ENCODE data around the gene ZBED6.
"Not testable (repeated sequence)": the region's sequence is repeated elsewhere in the genome, so short reads cannot be mapped to it uniquely, and the experiment has no call there.

Gene ZBED6

DNA sequence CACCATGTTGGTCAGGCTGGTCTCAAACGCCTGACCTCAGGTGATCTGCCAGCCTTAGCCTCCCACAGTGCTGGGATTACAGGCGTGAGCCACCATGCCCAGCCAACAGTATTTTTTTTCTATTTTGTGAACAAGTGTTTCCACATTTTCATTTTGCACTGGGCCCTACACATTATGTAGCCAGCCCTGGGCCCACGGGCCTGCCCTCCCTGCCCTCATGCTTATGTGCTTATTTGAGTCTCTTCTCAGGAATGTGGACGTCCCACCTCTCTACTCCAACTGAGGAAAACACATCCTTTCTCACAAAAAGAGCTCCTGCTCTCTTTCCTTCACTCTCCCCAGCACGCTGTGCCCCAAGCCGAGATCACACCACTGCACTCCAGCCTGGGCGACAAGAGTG, 13.5 kb upstream of the ZBED6 start:
- DNase-seq (ENCODE audit: low spot score): no peak

GRCh38 chr1:203789966-203790365, 5.5 kb upstream of the ZBED6 start:
- no peak for DNase-seq (ENCODE audit: low spot score)

DNA sequence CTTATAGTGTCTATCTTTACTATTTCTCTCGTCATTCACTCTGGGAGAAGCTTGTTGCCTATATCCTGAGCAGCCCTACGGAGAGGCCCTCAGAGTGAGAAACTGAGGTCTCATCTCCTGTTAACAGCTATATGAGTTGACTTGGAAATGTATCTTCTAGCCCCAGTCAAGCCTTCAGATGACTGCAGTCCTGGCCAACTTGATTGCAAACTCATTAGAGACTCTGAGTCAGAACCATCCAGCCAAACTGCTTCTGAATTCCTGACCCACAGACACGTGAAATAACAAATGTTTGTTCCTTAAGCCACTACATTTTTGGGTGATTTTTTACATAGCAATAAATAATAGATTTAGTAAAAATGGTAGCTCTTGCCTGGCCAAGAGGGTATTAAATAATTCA, 3.9 kb upstream of the ZBED6 start:
- no peak for DNase-seq (ENCODE audit: low spot score)

- DNase-seq (ENCODE audit: low spot score): no peak
Observed at GRCh38 chr1:203792486-203792885, 2.9 kb upstream of the ZBED6 start.

DNA sequence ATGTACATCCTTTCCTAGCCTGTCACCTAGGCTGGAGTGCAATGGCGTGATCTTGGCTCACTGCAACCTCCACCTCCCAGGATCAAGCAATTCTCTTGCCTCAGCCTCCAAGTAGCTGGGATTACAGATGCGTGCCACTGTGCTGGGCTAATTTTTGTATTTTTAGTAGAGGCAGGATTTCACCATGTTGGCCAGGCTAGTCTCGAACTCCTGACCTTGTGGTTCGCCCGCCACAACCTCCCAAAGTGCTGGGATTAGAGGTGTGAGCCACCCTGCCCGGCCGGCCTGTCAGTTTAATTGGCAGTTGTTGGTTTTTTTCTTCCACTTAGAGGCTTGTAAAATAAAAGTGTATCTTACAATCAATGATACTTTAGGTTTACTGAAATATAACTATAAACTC, 1.9 kb upstream of the ZBED6 start:
- DNase-seq (ENCODE audit: low spot score): not testable (repeated sequence)

DNA sequence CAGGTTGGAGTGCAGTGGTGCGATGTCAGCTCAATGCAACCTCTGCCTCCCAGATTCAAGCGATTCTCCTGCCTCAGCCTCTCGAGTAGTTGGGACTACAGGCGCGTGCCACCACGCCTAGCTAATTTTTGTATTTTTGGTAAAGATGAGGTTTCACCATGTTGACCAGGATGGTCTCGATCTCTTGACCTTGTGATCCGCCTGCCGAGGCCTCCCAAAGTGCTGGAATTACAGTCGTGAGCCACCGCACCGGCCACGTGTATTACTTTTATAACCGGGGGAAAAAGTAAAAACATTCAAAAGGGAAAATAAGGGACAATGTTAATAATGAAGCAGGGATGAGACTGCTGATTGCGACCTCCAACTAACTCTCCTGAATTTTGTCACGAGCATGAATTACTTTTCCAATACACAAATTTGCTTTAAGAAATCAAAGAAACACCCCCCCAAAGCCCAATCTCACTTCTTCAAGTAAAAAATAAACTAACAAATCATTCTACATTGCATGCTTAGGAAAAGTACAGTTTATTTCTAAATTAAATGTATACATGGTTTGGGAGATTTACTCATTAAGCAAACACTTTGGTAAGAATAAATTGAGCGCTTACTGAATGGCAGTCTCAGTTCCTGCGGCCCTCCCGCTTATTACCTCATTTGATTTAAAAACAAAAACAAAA, 521 bp upstream of the ZBED6 start:
- DNase-seq (ENCODE audit: low spot score): no peak

- peak; percentile 66 for DNase-seq (ENCODE audit: low spot score)
Observed at GRCh38 chr1:203796236-203796605, 798 bp downstream of the ZBED6 start.

- no peak for DNase-seq (ENCODE audit: low spot score)
Observed at GRCh38 chr1:203797216-203797615, 1.8 kb downstream of the ZBED6 start.

DNA sequence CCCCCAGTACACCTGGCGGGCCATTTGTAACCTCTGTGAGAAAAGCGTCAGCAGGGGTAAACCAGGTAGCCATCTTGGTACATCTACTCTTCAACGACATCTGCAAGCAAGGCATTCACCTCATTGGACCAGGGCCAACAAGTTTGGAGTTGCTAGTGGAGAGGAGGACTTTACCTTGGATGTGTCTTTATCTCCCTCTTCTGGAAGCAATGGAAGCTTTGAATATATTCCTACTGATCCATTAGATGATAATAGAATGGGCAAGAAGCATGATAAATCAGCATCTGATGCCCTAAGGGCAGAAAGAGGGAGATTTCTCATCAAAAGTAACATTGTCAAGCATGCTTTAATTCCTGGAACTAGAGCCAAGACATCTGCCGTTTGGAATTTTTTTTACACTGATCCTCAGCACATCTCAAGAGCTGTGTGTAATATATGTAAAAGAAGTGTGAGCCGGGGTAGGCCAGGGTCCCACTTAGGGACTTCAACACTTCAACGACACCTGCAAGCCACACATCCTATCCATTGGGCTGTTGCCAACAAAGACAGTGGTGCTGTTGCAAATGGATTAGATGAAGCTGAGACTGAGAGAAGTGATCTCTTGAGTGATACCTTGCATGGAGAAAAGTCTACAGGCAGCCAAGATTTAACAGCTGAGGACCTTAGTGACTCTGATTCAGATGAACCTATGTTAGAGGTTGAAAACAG, 2.7 kb downstream of the ZBED6 start:
- DNase-seq (ENCODE audit: low spot score): peak; percentile 59

DNA sequence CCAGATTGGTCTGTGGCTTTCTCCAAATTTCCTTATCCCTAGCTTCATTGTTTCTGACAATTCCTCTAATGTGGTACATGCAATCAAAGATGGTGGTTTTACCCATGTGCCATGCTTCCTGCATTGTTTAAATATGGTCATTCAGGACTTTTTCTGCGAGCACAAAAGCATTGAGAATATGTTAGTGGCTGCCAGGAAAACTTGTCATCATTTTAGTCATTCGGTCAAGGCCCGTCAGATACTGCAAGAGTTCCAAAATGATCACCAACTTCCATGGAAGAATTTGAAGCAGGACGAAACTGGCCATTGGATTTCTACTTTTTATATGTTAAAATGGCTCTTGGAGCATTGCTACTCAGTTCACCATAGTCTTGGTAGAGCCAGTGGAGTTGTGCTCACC, 3.7 kb downstream of the ZBED6 start:
- no peak for DNase-seq (ENCODE audit: low spot score)

GRCh38 chr1:203799971-203800370, 4.5 kb downstream of the ZBED6 start:
- DNase-seq (ENCODE audit: low spot score): peak; percentile 58

GRCh38 chr1:203805689-203806088, 10.3 kb downstream of the ZBED6 start:
- no peak for DNase-seq (ENCODE audit: low spot score)

DNA sequence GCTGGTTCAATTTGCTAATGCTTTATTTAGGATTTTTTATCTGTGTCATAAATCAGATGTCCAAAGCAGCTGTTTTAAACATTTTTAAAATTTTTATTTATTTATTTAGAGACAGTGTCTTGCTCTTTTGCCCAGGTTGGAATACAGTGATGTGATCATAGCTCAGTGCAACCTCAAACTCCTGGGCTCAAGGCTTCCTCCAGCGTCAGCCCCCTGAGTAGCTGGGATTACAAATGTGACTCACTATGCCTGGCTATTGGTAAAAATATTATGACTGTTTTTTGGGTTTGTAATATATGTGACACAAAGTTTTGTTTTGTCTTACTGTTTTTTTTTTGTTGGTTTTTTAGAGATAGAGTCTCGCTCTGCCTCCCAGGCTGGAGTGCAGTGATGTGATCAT, 11.8 kb downstream of the ZBED6 start:
- DNase-seq (ENCODE audit: low spot score): no peak

DNA sequence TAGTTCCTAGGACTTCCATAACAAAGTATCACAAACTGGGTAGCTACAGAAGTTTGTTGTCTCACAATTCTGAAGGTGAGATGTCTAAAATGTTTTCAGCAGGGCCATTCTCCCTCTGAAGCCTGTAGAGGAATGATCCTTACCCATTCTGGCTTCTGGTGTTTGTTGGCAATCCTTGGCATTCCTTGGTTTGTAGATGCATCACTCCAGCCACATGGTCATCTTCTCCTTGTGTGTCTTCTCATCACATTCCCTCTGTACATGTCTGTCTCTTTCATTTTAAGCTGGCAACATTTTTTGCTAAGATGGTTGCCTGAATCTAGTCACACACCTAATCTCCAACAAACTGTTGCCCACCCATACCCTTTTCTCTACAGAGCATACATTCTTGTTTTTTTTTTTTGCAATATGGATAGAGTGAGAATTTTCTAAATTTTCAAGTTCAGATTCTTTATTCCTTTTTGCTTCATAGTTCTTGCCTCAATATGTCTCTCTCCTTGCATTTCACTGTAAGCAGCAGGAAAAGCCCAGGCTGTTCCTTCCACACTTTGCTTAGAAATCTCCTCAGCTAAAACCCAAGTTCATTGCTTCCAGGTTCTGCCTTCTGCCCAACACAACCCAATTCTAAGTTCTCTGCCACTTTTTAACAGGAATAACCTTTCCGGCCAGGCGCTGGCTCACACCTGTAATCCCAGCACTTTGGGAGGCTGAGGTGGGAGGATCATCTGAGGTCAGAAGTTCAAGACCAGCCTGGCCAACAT, 18.3 kb downstream of the ZBED6 start:
- no peak for DNase-seq (ENCODE audit: low spot score)

GRCh38 chr1:203818399-203818798, 23.0 kb downstream of the ZBED6 start:
- no peak for DNase-seq (ENCODE audit: low spot score)

DNA sequence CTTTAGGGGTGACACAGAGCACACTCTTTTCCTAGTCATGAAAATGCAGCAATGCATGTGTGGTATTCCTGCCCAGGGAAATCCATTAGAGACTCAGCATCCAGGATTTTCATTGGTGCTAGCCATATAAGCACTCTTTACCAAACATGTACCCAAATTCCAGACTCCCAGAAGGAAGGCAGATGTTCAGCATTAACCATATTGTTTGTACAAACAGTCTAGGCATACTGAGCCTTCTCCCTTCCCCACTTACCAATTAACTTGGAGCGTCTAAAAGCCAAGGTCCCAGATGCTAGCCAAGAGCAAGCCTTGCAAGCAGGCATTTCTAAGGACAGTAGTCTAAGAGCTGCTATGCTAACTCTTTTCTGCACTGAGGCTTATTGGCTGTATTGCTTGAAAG, 27.9 kb downstream of the ZBED6 start:
- no peak for DNase-seq (ENCODE audit: low spot score)

- DNase-seq (ENCODE audit: low spot score): no peak
Observed at GRCh38 chr1:203826175-203826574, 30.8 kb downstream of the ZBED6 start.

- DNase-seq (ENCODE audit: low spot score): no peak
Observed at GRCh38 chr1:203828002-203828401, 32.6 kb downstream of the ZBED6 start.

- no peak for DNase-seq (ENCODE audit: low spot score)
Observed at GRCh38 chr1:203828503-203828902, 33.1 kb downstream of the ZBED6 start.

DNA sequence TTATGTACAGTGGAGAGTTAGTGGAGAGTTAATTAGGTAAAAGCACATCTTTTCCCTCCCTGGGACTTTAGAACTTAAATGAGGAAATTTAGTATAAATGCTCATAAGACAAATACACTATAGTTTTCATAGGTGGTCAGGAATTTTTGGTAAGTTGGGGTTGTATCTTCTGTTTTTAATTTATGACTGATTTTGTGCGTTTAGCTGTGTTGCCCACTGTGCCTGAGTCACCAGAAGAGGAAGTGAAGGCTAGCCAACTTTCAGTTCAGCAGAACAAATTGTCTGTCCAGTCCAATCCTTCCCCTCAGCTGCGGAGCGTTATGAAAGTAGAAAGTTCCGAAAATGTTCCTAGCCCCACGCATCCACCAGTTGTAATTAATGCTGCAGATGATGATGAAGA, 33.8 kb downstream of the ZBED6 start:
- not testable (repeated sequence) for DNase-seq (ENCODE audit: low spot score)

DNA sequence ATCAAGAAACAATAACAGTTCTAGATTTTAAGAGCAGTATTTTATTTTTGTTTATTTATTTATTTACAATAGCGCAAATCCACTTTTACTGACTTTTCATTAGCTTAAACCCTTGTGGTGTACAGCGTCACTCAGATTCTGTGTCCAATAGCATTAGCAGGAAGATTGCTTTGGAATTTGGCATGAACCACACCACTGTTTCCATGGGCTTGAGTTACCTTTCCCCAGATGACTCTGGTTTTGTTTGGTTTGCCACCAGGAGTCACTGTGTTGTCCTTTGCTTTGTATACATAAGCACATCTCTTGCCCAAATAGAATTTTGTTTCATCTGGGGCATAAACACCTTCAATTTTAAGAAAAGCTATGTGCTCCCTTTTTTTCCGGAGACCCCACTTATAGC, 40.1 kb downstream of the ZBED6 start:
- no peak for DNase-seq (ENCODE audit: low spot score)

DNA sequence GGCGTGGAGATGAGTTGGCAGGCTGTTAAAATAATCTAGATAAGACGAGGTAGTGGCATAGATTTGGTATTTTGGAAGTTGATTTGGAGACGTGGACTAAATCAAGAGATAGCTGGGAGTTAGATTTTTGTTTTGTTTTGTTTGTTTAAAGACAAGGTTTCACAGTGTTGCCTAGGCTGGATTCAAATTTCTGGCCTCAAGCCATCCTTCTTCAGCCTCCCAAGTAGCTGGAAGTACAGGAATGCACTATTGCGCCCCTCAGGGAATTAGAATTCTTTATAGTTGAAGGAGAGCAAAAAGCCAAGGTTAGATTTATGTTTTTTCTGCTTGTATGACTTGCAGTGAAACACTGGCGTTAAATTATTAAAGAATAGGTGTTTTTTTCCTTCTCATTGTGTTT, 43.7 kb downstream of the ZBED6 start:
- no peak for DNase-seq (ENCODE audit: low spot score)

- DNase-seq (ENCODE audit: low spot score): no peak
Observed at GRCh38 chr1:203840208-203840808, 44.9 kb downstream of the ZBED6 start.

All from hematopoietic multipotent progenitor cell treated with erythropoietin and hydrocortisone succinate and interleukin-3 and kit ligand, for 17 days (in vitro differentiated cells).